T-helper 17 cell (primary cell): ENCODE results near the gene LDLRAD3. TPM values are rescaled to one million over a fixed set of nuclear protein-coding genes. Genes with fewer than 3 reads are reported as not detected.

Experiments used
- ATAC-seq: fragments of 150-1000 bp; cut with Tn5 transposase; 2 replicates; pipeline ENCODE4 v1.10.0; 2021; ENCODE audit warnings: mild to moderate bottlenecking, moderate library complexity
- DNase-seq, 3 donors: peaks; one replicate each; pipeline versions ENCODE4 v3.0.0 to v3.0.0-alpha.2; 2020 to 2021
- H3K9me3 ChIP-seq: one replicate; pipeline ENCODE4 v1.7.0; 2013; ENCODE audit warnings: low read length, mild to moderate bottlenecking; ENCODE audit not compliant: control insufficient read depth, poor library complexity, severe bottlenecking
- H3K27ac Mint-ChIP-seq: one replicate; pipeline ENCODE4 v1.8.0; 2022; ENCODE audit warnings: mild to moderate bottlenecking, moderate library complexity, mixed read lengths
- H3K27me3 Mint-ChIP-seq: one replicate; pipeline ENCODE4 v1.8.0; 2022; ENCODE audit warnings: mixed read lengths
- H3K36me3 Mint-ChIP-seq: one replicate; pipeline ENCODE4 v1.8.0; 2022; ENCODE audit warnings: low read depth, mixed read lengths
- H3K4me1 Mint-ChIP-seq: one replicate; pipeline ENCODE4 v1.8.0; 2022; ENCODE audit warnings: mild to moderate bottlenecking, mixed read lengths
- H3K4me3 Mint-ChIP-seq: one replicate; pipeline ENCODE4 v1.8.0; 2022; ENCODE audit warnings: mild to moderate bottlenecking, moderate library complexity, mixed read lengths
- total RNA-seq, 4 donors: library from RNA in 2 of 4; stranded (reverse) in 2 of 4; gene quantifications; one replicate each; pipeline ENCODE4 v1.2.3 and lab custom pipeline; 2022 to 2026

The LDLRAD3 gene
- total RNA-seq, 2 donors from 2014 or later: 0.42 to 1.4 TPM

DNA sequence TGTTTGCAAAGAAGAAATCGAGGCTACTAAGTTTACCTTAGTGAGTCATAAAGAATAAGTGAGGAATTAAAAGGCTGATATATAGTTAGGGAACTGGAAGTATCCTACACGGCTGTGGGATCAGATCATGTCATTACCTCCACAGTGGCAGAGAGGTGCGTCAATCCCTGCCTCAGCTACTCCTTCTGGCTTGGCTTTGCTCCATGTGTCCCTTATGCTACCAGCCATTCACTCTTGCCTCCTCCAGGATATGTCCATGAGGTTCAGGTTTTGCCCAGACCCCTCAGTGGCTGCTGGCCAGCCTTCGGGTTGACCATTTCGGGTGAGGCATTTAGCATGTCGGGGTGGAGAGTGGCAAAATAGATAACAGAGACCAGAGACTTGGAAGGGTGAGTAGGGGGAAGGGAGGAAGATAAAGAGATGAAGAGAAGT is 153.4 kb downstream of the LDLRAD3 start:
- H3K4me1 Mint-ChIP-seq: no peaks in the 10 kb centered on the region
- peaks cover 35% of the 10 kb centered on the region for H3K27me3 Mint-ChIP-seq
- H3K4me3 Mint-ChIP-seq: no peak overlapping the region
- DNase-seq (no peak), ATAC-seq (no peak)
- peaks cover 2% of the 10 kb centered on the region for H3K36me3 Mint-ChIP-seq
- H3K27ac Mint-ChIP-seq: no peak overlapping the region
- H3K9me3 ChIP-seq: no peaks in the 10 kb centered on the region

DNA sequence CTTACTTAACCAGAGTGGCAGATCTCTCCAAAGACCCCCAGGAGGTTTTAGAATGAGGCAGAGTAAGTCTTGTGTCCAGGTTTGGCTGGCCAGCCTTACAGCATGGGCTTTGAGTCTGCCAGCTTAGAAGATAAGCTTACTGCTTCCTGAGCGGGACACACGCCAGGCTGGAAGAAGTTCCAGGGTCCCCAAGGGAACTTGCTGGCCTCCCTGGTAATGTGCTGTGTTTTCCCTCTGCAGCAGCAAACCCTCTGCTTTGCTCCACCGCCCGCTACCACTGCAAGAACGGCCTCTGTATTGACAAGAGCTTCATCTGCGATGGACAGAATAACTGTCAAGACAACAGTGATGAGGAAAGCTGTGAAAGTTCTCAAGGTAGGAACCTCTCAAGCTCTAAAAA is 154.2 kb downstream of the LDLRAD3 start:
- peaks cover 2% of the 10 kb centered on the region for H3K36me3 Mint-ChIP-seq
- no peak overlapping the region for H3K4me3 Mint-ChIP-seq
- H3K27ac Mint-ChIP-seq: no peak overlapping the region
- ATAC-seq (no peak), DNase-seq (no peak)
- H3K27me3 Mint-ChIP-seq: peaks cover 28% of the 10 kb centered on the region
- H3K4me1 Mint-ChIP-seq: no peaks in the 10 kb centered on the region
- H3K9me3 ChIP-seq: no peaks in the 10 kb centered on the region

DNA sequence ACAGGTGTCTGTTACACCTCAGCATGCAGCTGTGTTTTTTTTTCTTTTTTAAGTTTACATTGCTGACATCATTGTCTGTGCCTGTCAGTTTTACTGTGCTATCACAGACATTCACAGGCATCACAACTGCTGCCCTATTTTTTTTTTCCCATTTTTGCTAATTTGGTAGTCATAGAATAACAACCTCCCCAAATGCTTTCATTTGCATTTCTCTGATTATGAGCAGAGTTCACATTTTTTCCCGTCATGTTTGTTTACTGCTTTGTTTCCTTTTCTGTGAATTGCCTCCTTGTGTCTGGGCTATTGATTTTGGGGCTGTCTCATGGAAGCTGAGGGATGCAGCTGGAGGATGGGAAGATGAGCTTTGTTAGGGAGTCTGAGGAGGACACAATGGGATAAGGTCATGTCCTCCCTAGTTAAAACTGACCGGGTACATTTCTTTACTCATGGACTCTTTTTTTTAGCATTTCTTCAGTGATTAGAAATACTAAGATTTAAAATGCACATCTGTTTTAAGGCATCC is 155.1 kb downstream of the LDLRAD3 start:
- no peaks in the 10 kb centered on the region for H3K36me3 Mint-ChIP-seq
- ATAC-seq: no peak
- no peaks in the 10 kb centered on the region for H3K4me1 Mint-ChIP-seq
- H3K9me3 ChIP-seq: no peaks in the 10 kb centered on the region
- peaks cover 22% of the 10 kb centered on the region for H3K27me3 Mint-ChIP-seq
- DNase-seq: no peak
- no peak overlapping the region for H3K27ac Mint-ChIP-seq
- H3K4me3 Mint-ChIP-seq: no peak overlapping the region

DNA sequence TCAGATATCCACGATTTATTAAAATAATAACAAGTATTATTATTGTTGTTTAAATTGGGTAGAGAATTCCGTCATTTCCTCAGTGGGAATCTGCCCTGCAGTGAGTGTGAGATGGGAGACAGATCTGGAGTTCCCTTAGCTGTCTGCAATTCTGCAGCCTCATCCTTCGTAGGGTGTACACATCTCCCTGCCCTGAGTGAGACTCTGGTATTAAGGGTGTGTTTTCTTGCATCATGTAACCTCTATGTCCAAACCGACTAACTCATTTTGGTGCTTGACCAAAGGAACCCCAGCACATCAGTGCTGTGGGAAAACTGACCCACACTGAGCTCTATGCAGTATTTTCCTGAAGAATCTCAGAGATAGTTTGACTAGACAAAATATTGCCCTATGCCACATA is 157.6 kb downstream of the LDLRAD3 start:
- H3K4me3 Mint-ChIP-seq: no peak overlapping the region
- H3K27me3 Mint-ChIP-seq: peaks cover 31% of the 10 kb centered on the region
- no peaks in the 10 kb centered on the region for H3K36me3 Mint-ChIP-seq
- no peaks in the 10 kb centered on the region for H3K4me1 Mint-ChIP-seq
- H3K27ac Mint-ChIP-seq: no peak overlapping the region
- H3K9me3 ChIP-seq: no peaks in the 10 kb centered on the region
- DNase-seq (no peak), ATAC-seq (no peak)

DNA sequence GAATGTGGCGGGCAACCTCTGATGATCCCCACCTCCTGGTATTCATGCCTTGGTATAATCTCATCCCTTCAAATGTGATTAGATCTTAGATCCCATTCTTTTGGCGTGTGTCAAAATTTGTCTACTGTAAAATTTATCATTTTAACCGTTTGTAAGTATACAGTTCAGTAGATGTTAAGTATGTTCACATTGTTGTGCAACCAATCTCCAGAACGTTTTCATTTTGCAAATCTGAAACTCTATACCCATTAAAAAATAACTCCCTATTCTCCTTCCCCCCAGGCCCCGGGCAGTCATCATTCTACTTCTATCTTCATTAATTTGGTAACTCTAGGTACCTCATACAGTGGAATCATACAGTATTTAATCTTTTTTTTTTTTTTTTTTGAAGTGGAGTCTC is 159.0 kb downstream of the LDLRAD3 start:
- no peak overlapping the region for H3K27ac Mint-ChIP-seq
- H3K36me3 Mint-ChIP-seq: no peaks in the 10 kb centered on the region
- peaks cover 20% of the 10 kb centered on the region for H3K27me3 Mint-ChIP-seq
- ATAC-seq (no peak), DNase-seq (no peak)
- H3K9me3 ChIP-seq: no peaks in the 10 kb centered on the region
- no peak overlapping the region for H3K4me3 Mint-ChIP-seq
- H3K4me1 Mint-ChIP-seq: no peaks in the 10 kb centered on the region

DNA sequence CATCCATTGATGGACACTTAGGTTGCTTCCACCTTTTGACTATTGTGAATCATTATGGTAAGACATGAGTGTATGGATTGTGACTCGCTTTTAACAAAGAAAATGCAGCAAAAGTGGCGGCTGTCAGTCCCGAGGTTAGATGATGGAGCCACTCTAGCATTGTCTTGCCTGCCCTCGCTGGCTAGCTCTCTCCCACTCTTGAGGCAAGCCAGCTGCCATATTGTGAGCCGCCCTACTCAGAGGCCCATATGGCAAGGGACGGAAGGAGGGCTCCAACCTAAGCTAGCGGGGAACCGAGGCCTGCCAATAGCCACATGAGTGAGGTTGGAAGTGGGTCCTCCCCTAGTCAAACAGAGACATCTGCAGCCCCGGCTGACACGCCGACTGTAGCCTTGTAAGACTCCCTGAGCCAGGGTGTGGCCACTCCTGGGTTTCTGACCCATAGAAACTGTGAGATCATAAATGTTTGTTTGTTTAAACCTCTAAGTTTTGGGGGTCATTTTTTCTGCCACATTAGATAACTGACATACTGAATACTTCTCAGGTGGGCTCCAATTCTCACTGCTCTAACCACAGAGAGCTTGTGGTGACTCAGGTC is 160.2 kb downstream of the LDLRAD3 start:
- H3K27me3 Mint-ChIP-seq: peaks cover 20% of the 10 kb centered on the region
- ATAC-seq: no peak

DNA sequence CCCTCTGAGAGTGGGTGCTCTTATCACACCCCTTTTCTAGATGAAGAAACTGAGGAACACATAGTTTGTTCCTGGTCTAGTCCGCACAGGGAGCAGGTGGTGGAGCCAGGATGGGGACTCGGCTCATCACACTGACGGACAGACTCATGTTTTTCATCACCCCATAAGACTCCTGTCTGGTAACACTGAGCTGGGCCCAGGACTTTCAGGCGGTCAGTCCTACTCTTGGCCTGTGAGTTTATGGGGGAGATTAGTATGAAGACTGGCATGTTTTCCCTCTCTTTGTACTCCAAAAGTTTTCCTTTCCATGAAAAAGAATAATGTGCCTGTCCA is 160.8 kb downstream of the LDLRAD3 start:
- no peaks in the 10 kb centered on the region for H3K9me3 ChIP-seq
- H3K27me3 Mint-ChIP-seq: peaks cover 20% of the 10 kb centered on the region
- no peaks in the 10 kb centered on the region for H3K4me1 Mint-ChIP-seq
- ATAC-seq (no peak), DNase-seq (no peak)
- H3K4me3 Mint-ChIP-seq: no peak overlapping the region
- H3K36me3 Mint-ChIP-seq: no peaks in the 10 kb centered on the region
- H3K27ac Mint-ChIP-seq: no peak overlapping the region

More for the DNA sequence above, 160.2 kb downstream of the LDLRAD3 start:
- H3K9me3 ChIP-seq: no peaks in the 10 kb centered on the region
- Mint-ChIP-seq H3K4me1 (no peaks in the 10 kb centered on the region), H3K4me3 (no peak overlapping the region), H3K36me3 (no peaks in the 10 kb centered on the region), H3K27ac (no peak overlapping the region)
- no peak for DNase-seq

DNA sequence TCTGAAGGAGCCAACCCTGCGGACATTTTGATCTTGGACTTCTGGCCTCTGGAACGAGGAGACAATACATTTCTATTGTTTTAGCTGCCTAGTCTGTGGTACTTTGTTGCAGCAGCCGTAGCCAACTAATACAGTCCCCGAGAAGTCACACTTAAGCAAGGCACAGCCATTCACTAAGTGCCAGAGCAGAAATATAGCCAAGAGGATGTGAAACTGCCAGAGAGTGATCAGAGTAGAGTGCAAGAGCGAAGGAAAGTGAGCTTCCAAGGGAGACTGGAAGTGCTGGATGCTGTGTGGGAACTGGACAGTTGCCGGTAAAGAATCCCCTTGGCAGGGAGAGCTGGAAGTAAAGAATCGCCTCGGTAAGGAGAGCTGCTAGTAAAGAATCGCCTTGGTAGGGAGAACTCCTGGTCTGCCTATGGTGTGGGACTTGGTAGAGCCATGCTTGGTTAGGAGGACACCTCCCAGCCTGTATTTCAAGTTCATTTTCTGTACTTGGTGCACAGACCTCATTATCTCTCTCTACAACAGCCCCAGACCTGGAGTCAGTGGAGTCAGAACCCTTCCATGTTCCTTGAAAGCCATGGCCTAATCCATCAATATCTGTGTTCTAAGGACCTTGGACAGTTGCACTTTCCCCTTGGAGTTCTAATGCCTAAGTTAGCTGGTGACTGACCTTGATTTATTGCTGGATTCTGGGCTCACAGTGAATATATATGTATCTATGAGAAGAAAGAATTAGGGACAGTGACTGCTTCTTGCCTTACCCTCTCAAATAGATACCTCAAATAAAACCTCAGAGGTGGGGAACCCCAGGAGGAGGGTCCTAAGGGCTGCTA is 162.1 kb downstream of the LDLRAD3 start:
- H3K27me3 Mint-ChIP-seq: peaks cover 21% of the 10 kb centered on the region
- no peak overlapping the region for H3K27ac Mint-ChIP-seq
- H3K36me3 Mint-ChIP-seq: no peaks in the 10 kb centered on the region
- H3K4me1 Mint-ChIP-seq: no peaks in the 10 kb centered on the region
- H3K9me3 ChIP-seq: no peaks in the 10 kb centered on the region
- ATAC-seq (no peak), DNase-seq (no peak)
- H3K4me3 Mint-ChIP-seq: no peak overlapping the region

DNA sequence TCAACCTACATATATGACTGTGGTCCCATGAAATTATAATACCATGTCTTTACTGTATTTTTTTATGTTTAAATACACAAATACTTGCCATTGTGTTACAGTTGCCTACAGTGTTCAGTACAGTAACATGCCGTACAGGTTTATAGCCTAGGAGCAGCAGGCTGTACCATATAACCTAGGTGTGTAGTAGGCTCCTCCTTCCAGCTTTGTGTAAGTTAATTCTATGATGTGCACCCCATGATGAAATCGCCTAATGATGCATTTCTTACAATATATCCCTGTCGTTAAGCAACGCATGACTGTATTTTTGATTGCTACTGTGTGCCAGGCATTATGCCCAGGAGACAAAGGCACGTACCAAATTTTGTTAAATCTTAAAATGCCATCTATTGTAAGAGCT is 163.7 kb downstream of the LDLRAD3 start:
- DNase-seq (no peak), ATAC-seq (no peak)
- Mint-ChIP-seq H3K4me1 (no peaks in the 10 kb centered on the region), H3K36me3 (no peaks in the 10 kb centered on the region), H3K27ac (no peak overlapping the region), H3K4me3 (no peak overlapping the region), H3K27me3 (peaks cover 21% of the 10 kb centered on the region)
- no peaks in the 10 kb centered on the region for H3K9me3 ChIP-seq

DNA sequence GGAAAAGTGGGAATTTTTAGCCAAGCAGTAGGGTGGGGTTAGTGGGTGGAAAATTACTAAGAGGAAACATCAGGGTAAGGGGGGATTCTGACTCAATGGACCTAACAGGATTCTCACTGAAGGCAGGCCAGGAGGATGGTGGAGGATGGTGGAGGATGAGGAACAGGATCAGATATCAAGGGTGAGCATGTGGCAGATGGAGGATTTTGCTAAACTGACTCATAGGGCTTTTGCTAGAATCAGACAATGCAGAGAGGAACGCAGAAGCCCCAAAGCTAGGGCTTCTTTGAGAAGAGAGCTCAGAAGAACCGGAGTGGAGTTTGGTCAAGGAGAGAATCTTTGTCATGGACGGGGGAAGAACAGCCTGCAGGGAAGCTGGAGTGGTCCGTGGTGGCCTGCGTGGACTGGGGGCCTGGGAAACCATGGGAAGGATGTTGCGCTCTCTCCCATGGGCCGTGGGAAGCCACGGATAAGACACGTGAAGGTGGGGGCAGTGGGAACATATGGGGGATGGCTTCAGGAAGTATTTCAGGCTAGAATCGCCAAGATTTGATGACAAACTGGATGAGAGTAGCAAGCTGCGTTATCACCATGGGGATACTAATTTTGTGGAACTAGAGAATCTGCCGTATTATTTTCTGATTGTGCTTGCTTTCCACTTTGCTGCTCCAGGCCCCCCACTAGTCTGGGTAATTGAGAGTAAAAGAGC is 165.2 kb downstream of the LDLRAD3 start:
- DNase-seq (no peak), ATAC-seq (no peak)
- H3K4me1 Mint-ChIP-seq: no peaks in the 10 kb centered on the region
- H3K27me3 Mint-ChIP-seq: peaks cover 19% of the 10 kb centered on the region
- H3K36me3 Mint-ChIP-seq: no peaks in the 10 kb centered on the region
- H3K27ac Mint-ChIP-seq: no peak overlapping the region
- H3K9me3 ChIP-seq: no peaks in the 10 kb centered on the region
- no peak overlapping the region for H3K4me3 Mint-ChIP-seq

DNA sequence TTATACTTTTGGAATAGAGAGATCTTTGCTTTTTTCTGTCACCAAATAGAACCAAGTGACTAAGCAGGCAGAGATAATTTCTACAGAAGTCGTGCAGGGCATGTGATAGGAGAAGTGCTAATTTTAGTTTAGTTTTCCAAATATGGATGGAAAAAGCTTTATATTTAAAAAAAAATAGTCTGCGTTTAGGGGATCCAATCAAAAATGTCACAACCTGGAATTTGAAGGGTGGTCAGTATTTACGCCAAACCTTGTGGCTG is 165.7 kb downstream of the LDLRAD3 start:
- ATAC-seq (no peak), DNase-seq (no peak)
- Mint-ChIP-seq H3K4me1 (no peaks in the 10 kb centered on the region), H3K27ac (no peak overlapping the region), H3K4me3 (no peak overlapping the region), H3K27me3 (peaks cover 16% of the 10 kb centered on the region), H3K36me3 (no peaks in the 10 kb centered on the region)
- no peaks in the 10 kb centered on the region for H3K9me3 ChIP-seq

DNA sequence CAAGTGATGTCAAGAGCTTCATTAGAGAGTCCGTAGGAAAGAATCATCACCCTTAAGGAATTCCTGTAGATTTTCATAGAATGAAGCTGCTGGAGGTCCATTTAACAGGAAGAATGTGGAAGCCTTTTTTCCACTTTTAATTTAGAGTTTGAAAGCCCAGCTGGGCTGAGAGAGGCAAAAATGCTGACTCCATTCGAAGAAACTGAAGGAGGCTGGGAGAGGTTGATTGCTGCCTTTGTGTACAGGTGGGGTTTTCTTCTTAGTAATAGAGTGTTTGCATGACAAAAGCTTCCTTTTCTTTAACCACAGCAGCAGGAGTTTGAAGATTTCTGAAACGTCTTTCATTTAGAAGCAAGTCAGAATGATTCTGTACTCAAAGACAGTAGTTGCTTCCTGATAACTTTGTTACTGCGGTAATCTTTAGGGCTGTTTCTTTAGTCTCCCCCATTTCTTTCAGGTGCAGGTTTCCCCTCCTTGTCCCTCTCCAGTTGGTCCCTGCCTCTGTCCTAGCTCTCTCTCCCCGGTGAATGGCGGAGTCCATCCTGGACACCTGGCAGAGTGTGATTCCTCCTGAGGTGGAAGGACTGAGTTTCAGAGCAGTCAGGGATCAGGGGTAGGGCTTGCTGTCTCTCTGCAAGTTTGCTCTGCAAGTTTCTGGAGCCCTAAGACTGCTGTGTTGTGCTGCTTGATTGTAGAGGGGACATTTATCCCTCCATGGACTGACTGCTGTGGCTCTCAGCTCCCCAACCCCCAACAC is 166.2 kb downstream of the LDLRAD3 start:
- no peak overlapping the region for H3K27ac Mint-ChIP-seq
- peaks cover 13% of the 10 kb centered on the region for H3K27me3 Mint-ChIP-seq
- H3K36me3 Mint-ChIP-seq: no peaks in the 10 kb centered on the region
- H3K9me3 ChIP-seq: no peaks in the 10 kb centered on the region
- H3K4me3 Mint-ChIP-seq: no peak overlapping the region
- H3K4me1 Mint-ChIP-seq: no peaks in the 10 kb centered on the region
- ATAC-seq: no peak
- DNase-seq: no peak
